BE2C (cell line): Measurements from ENCODE around the gene ALDH3B2.
"Not testable (repeated sequence)": the region's sequence is repeated elsewhere in the genome, so short reads cannot be mapped to it uniquely, and the experiment has no call there.

Experiments used
- DNase-seq: peaks from one replicate; pipeline ENCODE4 v3.0.0-alpha.2; 2020
- H3K27me3 ChIP-seq: fragments of 250-450 bp; sonication (Bioruptor Pico); 2 replicates; pipeline ENCODE4 v1.5.1; 2020; ENCODE audit warnings: mild to moderate bottlenecking
- H3K36me3 ChIP-seq: fragments of 250-450 bp; sonication (Bioruptor Pico); 2 replicates; pipeline ENCODE4 v1.5.1; 2020; ENCODE audit warnings: mild to moderate bottlenecking
- H3K4me1 ChIP-seq: fragments of 250-450 bp; sonication (Bioruptor Pico); 2 replicates; pipeline ENCODE4 v1.5.1; 2020
- H3K4me3 ChIP-seq: 2 replicates; pipeline ENCODE4 v1.5.1; 2011; ENCODE audit warnings: low read depth, low read length
- H3K9me3 ChIP-seq: fragments of 250-450 bp; sonication (Bioruptor Pico); 2 replicates; pipeline ENCODE4 v1.5.1; 2020
- TF ChIP-seq, protein P1 (sequence below): IDR thresholded peaks from 2 replicates; pipeline ENCODE4 v1.5.1; 2012; ENCODE audit warnings: mild to moderate bottlenecking, low read depth, low read length

ALDH3B2 gene

GRCh38 chr11:67627812-67628624, 46.4 kb downstream of the ALDH3B2 start:
- Histone ChIP-seq H3K36me3 (no peaks in the 10 kb centered on the region), H3K27me3 (no peaks in the 10 kb centered on the region), H3K9me3 (no peaks in the 10 kb centered on the region), H3K4me1 (no peaks in the 10 kb centered on the region), H3K4me3 (no peak overlapping the region)
- no peak for DNase-seq
- TF ChIP-seq, protein P1, sequence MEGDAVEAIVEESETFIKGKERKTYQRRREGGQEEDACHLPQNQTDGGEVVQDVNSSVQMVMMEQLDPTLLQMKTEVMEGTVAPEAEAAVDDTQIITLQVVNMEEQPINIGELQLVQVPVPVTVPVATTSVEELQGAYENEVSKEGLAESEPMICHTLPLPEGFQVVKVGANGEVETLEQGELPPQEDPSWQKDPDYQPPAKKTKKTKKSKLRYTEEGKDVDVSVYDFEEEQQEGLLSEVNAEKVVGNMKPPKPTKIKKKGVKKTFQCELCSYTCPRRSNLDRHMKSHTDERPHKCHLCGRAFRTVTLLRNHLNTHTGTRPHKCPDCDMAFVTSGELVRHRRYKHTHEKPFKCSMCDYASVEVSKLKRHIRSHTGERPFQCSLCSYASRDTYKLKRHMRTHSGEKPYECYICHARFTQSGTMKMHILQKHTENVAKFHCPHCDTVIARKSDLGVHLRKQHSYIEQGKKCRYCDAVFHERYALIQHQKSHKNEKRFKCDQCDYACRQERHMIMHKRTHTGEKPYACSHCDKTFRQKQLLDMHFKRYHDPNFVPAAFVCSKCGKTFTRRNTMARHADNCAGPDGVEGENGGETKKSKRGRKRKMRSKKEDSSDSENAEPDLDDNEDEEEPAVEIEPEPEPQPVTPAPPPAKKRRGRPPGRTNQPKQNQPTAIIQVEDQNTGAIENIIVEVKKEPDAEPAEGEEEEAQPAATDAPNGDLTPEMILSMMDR = no peak

DNA sequence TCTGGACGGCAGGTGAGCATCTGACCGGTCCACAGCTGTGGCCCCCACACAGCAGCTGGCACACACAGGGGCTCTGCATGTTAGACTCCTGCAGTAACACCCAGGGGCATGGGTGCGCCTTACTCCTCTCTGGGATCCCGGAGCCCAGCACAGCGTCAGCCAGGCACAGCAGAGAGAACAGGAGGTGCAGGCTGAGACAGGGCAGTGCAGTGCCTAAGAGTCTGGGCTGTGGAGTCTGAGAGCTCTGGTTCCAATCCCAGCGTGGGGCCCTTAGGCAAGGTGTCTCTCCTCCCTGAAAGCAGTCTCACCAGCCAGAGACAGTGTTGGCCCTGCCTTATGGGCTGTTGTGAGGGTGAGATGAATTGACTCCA, 47.0 kb downstream of the ALDH3B2 start:
- no peak for DNase-seq
- no peak overlapping the region for H3K4me3 ChIP-seq
- H3K27me3 ChIP-seq = no peaks in the 10 kb centered on the region
- H3K9me3 ChIP-seq = no peaks in the 10 kb centered on the region
- no peaks in the 10 kb centered on the region for H3K36me3 ChIP-seq
- TF ChIP-seq, protein P1 = no peak
- H3K4me1 ChIP-seq = no peaks in the 10 kb centered on the region

GRCh38 chr11:67626970-67627369, 47.5 kb downstream of the ALDH3B2 start:
- no peak for DNase-seq
- Histone ChIP-seq H3K36me3 (no peaks in the 10 kb centered on the region), H3K27me3 (no peaks in the 10 kb centered on the region), H3K4me3 (no peak overlapping the region), H3K4me1 (no peaks in the 10 kb centered on the region), H3K9me3 (no peaks in the 10 kb centered on the region)
- TF ChIP-seq, protein P1 = no peak

GRCh38 chr11:67626131-67626833, 48.1 kb downstream of the ALDH3B2 start:
- not testable (repeated sequence) for DNase-seq, H3K4me3 ChIP-seq, H3K4me1 ChIP-seq, H3K27me3 ChIP-seq, H3K36me3 ChIP-seq, H3K9me3 ChIP-seq

- H3K36me3 ChIP-seq, DNase-seq, H3K4me3 ChIP-seq, H3K4me1 ChIP-seq, H3K27me3 ChIP-seq, H3K9me3 ChIP-seq: not testable (repeated sequence)
These were observed 50.6 kb downstream of the ALDH3B2 start for GRCh38 chr11:67623795-67624194.

DNA sequence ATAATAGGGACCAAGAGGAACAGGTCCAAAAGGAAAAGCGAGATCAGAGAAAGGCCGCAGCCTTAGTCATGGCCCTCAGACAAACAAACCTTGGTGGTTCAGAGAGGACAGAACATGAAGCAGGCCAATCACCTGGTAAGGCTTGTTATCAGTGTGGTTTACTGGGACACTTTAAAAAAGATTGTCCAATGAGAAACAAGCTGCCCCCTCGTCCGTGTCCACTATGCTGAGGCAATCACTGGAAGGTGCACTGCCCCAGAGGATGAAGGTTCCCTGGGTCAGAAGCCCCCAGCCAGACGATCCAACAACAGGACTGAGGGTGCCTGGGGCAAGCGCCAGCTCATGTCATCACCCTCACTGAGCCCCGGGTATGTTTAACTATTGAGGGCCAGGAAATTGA, 51.5 kb downstream of the ALDH3B2 start:
- H3K36me3 ChIP-seq, H3K27me3 ChIP-seq, DNase-seq, H3K9me3 ChIP-seq, H3K4me1 ChIP-seq, H3K4me3 ChIP-seq: not testable (repeated sequence)

DNA sequence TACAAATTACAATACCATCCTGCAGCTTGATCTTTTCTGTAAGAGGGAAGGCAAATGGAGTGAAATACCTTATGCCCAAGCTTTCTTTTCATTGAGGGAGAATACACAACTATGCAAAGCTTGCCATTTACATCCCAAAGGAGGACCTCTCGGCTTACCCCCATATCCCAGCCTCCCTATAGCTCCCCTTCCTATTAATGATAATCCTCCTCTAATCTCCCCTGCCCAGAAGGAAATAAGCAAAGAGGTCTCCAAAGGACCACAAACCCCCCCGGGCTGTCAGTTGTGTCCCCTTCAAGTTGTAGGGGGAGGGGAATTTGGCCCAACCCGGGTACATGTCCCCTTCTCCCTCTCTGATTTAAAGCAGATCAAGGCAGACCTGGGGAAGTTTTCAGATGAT, 52.5 kb downstream of the ALDH3B2 start:
- H3K4me1 ChIP-seq, H3K27me3 ChIP-seq, H3K36me3 ChIP-seq, H3K4me3 ChIP-seq, H3K9me3 ChIP-seq, DNase-seq: not testable (repeated sequence)

- peak overlapping the region; percentile 61 for H3K4me3 ChIP-seq
- not testable (repeated sequence) for H3K4me1 ChIP-seq, H3K27me3 ChIP-seq, H3K36me3 ChIP-seq, H3K9me3 ChIP-seq
- peak; percentile 67 for DNase-seq
These were observed 53.8 kb downstream of the ALDH3B2 start for GRCh38 chr11:67620621-67621020.

- peak overlapping the region; percentile 61 for H3K4me3 ChIP-seq
- H3K9me3 ChIP-seq, H3K27me3 ChIP-seq, H3K4me1 ChIP-seq, H3K36me3 ChIP-seq, DNase-seq: not testable (repeated sequence)
These were observed 54.5 kb downstream of the ALDH3B2 start for GRCh38 chr11:67619683-67620618.

DNA sequence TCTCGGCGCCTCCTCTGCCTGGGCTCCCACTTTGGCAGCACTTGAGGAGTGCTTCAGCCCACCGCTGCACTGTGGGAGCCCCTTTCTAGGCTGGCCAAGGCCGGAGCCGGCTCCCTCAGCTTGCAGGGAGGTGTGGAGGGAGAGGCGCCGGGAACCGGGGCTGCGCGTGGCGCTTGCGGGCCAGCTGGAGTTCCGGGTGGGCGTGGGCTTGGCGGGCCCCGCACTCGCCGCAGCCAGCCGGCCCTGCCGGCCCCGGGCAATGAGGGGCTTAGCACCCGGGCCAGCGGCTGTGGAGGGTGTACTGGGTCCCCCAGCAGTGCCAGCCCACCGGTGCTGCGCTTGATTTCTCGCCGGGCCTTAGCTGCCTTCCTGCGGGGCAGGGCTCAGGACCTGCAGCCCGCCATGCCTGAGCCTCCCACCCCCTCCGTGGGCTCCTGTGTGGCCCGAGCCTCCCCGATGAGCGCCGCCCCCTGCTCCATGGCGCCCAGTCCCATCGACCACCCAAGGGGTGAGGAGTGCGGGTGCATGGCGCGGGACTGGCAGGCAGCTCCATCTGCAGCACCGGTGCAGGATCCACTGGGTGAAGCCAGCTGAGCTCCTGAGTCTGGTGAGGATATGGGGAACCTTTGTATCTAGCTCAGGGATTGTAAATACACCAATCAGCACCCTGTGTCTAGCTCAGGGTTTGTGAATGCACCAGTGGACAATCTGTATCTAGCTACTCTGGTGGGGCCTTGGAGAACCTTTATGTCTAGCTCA, 55.3 kb downstream of the ALDH3B2 start:
- not testable (repeated sequence) for H3K36me3 ChIP-seq, H3K4me1 ChIP-seq, H3K9me3 ChIP-seq, DNase-seq, H3K4me3 ChIP-seq, H3K27me3 ChIP-seq
